Measurements from ENCODE around the gene FRMD8. TPM values are rescaled to one million over a fixed set of nuclear protein-coding genes. Genes with fewer than 3 reads are reported as not detected.
A peak's percentile ranks its signal among the peaks of the same experiment; 100 is the strongest.

The FRMD8 gene
- total and polyA plus RNA-seq, 9 of the 15 experiments (the other 6 are each of a cell fraction or from before 2014, with no cell fraction given): 4.5 to 54.5 (median 15.8) TPM

GRCh38 chr11:65429724-65430405, 43.4 kb downstream of the FRMD8 start (continued):
- TF ChIP-seq ZNF12 (CRISPR knock-in tag; IDR thresholded peaks at IDR 0.05) (no peak), ZBTB11 (CRISPR knock-in tag; IDR thresholded peaks at IDR 0.05) (no peak), ETV6 (IDR thresholded peaks at IDR 0.05; ENCODE audit: borderline replicate concordance in 1 of 2, low read depth in 2 of 2, low read length in 1 of 2) (no peak), ETV6 (CRISPR knock-in tag; IDR thresholded peaks at IDR 0.05; ENCODE audit: borderline replicate concordance) (0 out of 2 replicates have a peak, but pooled peaks have one; percentile 40), NFRKB (IDR thresholded peaks at IDR 0.05; ENCODE audit: low read depth) (no peak), MITF (IDR thresholded peaks at IDR 0.05) (0 out of 2 replicates have a peak, but pooled peaks have one; percentile 11), SUPT5H (IDR thresholded peaks at IDR 0.05) (peak; percentile 74), ZNF324 (CRISPR knock-in tag; IDR thresholded peaks at IDR 0.05) (no peak), ZNF217 (CRISPR knock-in tag; IDR thresholded peaks at IDR 0.05) (no peak), DPF2 (IDR thresholded peaks at IDR 0.05) (no peak), NCOR1 (IDR thresholded peaks at IDR 0.05) (no peak), FOXO4 (CRISPR knock-in tag; IDR thresholded peaks at IDR 0.05) (0 out of 2 replicates have a peak, but pooled peaks have one; percentile 5), FOXJ3 (CRISPR knock-in tag; IDR thresholded peaks at IDR 0.05) (no peak), TAL1 (IDR thresholded peaks at IDR 0.05) (no peak), ZNF592 (IDR thresholded peaks at IDR 0.05) (0 out of 2 replicates have a peak, but pooled peaks have one; percentile 27)

Data from K562 (cell line).